ENCODE data around the gene CDH20. TPM values are rescaled to one million over a fixed set of nuclear protein-coding genes. Genes with fewer than 3 reads are reported as not detected.

CDH20 gene
- total RNA-seq, 1 experiment from 2014 or later = not detected

- TF ChIP-seq TCF7L2 (IDR thresholded peaks at IDR 0.05; ENCODE audit: low read depth, low read length) = no peak
- TF ChIP-seq POLR2AphosphoS5 (IDR thresholded peaks at IDR 0.05; ENCODE audit: low read depth, low read length) = no peak
- TF ChIP-seq CTCF (IDR thresholded peaks at IDR 0.05) = peak; percentile 57; the same call in 1 of the 2 replicates
- no peak for TF ChIP-seq SIN3A (IDR thresholded peaks at IDR 0.05; ENCODE audit: borderline replicate concordance, insufficient read depth, low read depth, low read length)
- TF ChIP-seq REST (IDR thresholded peaks at IDR 0.05; ENCODE audit: insufficient read depth in 1 of 2, low read depth in 2 of 2, low read length in 1 of 2) = no peak
- POLR2A ChIA-PET = no interaction called here
- H3K4me3 ChIP-seq (ENCODE audit: low read depth in 2 of 2, low read length in 2 of 2) = peak overlapping the region; percentile 17 to 37; a peak in 3 of 4 replicates
- intact Hi-C loops (cut with micrococcal nuclease; ENCODE audit: unreplicated experiment) = loop anchor here (2.0 kb wide), 1 partner anchor 549 kb away; no protein-coding TSS in a partner anchor
- in situ Hi-C loops (cut with HindIII; ENCODE audit: low pct_unique_long_range_greater_than_20kb, low sequenced_read_pairs) = no loop called here
- no peaks in the 10 kb centered on the region for H3K36me3 ChIP-seq (ENCODE audit: control insufficient read depth, insufficient read depth, low read length)
- no peak overlapping the region for H3K27ac ChIP-seq (ENCODE audit: low read length)
- no peaks in the 10 kb centered on the region for H3K27me3 ChIP-seq (ENCODE audit: control insufficient read depth, insufficient read depth, low read length)
- DNase-seq (ENCODE audit: low read depth, low spot score) = no peak
- H3K4me1 ChIP-seq (ENCODE audit: control insufficient read depth, insufficient read depth, low read length) = no peaks in the 10 kb centered on the region; the same call in 1 of the 2 replicates
- BruUV-seq (replicated peaks) = no TSS peak
- no peaks in the 10 kb centered on the region for H3K9me3 ChIP-seq (ENCODE audit: control insufficient read depth, insufficient read depth, low read depth, low read length)
- CTCF ChIA-PET = interaction anchor here (0.5 to 0.6 kb wide), 3 partner anchors 35 to 238 kb away, joined by 5 to 8 read pairs (median 5); no protein-coding TSS in a partner anchor
- peak; percentile 78 for ATAC-seq
These were observed 249.0 kb downstream of the CDH20 start for GRCh38 chr18:61582202-61582710.

- intact Hi-C loops (cut with micrococcal nuclease; ENCODE audit: unreplicated experiment) = loop anchor here (2.0 kb wide), 1 partner anchor 547 kb away; no protein-coding TSS in a partner anchor
- Histone ChIP-seq H3K4me1 (ENCODE audit: control insufficient read depth, insufficient read depth, low read length) (no peaks in the 10 kb centered on the region; the same call in 1 of the 2 replicates), H3K27me3 (ENCODE audit: control insufficient read depth, insufficient read depth, low read length) (no peaks in the 10 kb centered on the region), H3K9me3 (ENCODE audit: control insufficient read depth, insufficient read depth, low read depth, low read length) (no peaks in the 10 kb centered on the region), H3K36me3 (ENCODE audit: control insufficient read depth, insufficient read depth, low read length) (no peaks in the 10 kb centered on the region), H3K4me3 (ENCODE audit: low read depth in 2 of 2, low read length in 2 of 2) (no peak overlapping the region), H3K27ac (ENCODE audit: low read length) (no peak overlapping the region)
- DNase-seq (ENCODE audit: low read depth, low spot score) = no peak
- CTCF ChIA-PET = no interaction called here
- TF ChIP-seq SIN3A (IDR thresholded peaks at IDR 0.05; ENCODE audit: borderline replicate concordance, insufficient read depth, low read depth, low read length) (no peak), REST (IDR thresholded peaks at IDR 0.05; ENCODE audit: insufficient read depth in 1 of 2, low read depth in 2 of 2, low read length in 1 of 2) (no peak), CTCF (IDR thresholded peaks at IDR 0.05) (no peak), POLR2AphosphoS5 (IDR thresholded peaks at IDR 0.05; ENCODE audit: low read depth, low read length) (no peak), TCF7L2 (IDR thresholded peaks at IDR 0.05; ENCODE audit: low read depth, low read length) (no peak)
- ATAC-seq = no peak
- BruUV-seq (replicated peaks) = no TSS peak
- in situ Hi-C loops (cut with HindIII; ENCODE audit: low pct_unique_long_range_greater_than_20kb, low sequenced_read_pairs) = no loop called here
- POLR2A ChIA-PET = interaction anchor here (0.6 kb wide), 1 partner anchor 561 kb away, joined by 6 read pairs; no protein-coding TSS in a partner anchor
These were observed 250.3 kb downstream of the CDH20 start for GRCh38 chr18:61583548-61583947.

All from Panc1 (cell line).